Raji (cell line): ENCODE data around the gene RAB33A.

Source experiments
- POLR2A ChIP-seq: IDR thresholded peaks from 2 replicates; pipeline ENCODE4 v1.6.1; 2011; ENCODE audit warnings: low read depth, low read length, control low read depth; ENCODE audit not compliant: insufficient read depth

Gene RAB33A

DNA sequence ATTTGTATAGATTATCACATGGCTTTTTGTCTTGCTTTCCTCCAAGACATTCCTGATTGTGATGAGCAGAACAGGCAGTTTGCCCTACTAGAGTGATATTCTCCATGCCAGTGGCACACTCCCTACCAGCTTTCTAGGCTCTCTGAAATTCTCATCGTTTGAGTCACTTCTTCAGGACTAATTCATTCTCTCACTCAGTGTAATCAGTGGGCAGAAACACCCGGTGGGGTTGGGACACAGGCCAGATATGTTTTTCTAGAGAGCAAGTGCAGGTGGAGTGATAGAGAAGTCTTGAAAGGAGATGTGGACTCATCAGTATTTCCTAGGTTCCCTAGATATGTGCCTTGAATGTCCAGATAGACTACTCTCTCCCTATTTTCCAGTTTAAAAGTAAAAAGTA, 13.1 kb downstream of the RAB33A start:
- no peak for TF ChIP-seq POLR2A

DNA sequence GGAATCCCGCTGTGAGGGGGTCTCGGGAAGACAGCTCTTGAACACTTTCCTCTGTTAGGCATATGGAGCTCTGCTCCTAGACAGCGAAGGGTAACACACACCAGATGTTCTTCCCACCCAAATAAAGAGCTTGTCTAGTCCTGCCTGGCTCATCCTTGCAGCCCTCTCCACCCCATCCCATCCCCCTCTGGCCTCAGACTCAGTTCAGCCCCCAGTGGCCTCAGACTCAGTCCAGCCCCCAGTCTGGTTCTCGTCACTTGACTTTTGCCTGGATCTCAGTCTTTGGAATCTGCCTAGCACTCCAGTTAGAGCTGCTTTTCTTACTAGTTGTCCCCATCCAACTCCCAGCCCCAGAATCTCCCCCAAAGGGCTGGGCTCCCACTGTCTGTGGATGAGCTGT, 14.9 kb downstream of the RAB33A start:
- no peak for TF ChIP-seq POLR2A

DNA sequence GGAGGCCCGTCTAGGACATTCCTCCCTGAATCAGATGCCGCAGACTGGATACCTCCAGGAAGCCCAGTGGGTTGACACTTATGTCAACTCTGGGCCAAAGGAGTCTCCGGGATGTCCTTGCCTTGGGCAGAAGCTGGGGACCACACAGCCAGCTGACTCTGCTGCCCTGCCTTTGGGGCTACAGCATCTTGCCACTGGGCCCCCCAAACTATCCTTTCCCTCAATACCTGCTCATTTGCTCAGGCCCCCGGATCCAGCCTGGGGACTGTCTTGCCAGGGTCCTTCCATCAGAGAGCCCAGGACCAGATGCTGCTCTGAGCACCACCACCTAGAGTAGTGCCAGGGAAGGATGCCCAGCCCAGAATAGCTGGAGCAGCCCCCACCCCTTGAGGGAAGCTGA, 19.0 kb downstream of the RAB33A start:
- TF ChIP-seq POLR2A, result no peak

DNA sequence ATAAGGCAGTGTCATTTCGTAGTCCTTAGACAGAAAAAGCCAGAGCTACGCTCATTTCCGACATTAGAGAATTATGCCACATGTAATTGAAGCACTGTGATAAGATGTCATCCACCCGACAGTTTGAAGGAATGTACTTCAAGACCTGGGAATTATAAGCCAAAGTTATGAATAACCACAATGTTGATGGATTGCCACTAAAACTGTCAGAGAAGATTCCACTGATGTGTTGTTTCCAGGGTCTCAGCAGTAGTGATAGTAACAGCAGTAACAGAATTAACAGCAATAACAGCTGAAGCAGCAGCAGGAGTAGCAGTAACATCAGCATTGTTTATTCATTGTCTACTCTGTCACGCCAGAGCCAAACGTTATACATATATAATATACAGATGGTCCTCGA, 24.7 kb downstream of the RAB33A start:
- TF ChIP-seq POLR2A, result no peak

DNA sequence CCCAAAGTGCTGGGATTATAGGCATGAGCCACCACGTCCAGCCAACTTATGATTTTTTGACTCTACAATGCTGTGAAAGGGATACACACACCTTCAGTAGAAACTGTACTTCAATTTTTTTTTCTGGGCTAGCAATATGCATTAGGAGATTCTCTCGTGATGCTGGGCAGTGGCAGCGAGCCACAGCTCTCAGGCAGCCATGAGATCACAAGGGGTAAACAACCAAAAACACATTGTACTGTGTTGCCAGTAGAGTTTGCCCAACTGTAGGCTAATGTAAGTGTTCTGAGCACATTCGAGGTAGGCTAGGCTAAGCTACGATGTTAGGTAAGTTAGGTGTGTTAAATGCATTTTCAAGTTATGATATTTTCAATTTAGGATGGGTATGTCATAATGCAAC, 25.7 kb downstream of the RAB33A start:
- no peak for TF ChIP-seq POLR2A

DNA sequence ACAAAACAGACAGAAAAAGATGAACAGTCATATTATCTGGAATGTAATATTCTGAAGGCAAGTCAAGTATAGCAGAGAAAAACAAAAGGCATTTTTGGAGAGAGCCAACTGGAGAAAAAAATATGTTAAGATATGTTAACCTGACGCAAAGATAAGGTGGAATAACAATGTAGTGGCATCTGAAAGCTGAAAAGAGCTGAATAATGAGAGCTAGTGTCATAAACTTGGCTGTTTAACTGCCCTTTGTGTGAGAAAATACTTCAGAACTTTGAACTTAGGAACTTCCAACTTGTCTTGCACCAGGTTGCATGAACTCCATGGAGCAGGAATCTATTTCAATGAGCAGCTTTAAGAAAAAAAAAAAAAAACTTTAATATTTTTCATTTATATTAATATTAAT, 32.9 kb downstream of the RAB33A start:
- no peak for TF ChIP-seq POLR2A

DNA sequence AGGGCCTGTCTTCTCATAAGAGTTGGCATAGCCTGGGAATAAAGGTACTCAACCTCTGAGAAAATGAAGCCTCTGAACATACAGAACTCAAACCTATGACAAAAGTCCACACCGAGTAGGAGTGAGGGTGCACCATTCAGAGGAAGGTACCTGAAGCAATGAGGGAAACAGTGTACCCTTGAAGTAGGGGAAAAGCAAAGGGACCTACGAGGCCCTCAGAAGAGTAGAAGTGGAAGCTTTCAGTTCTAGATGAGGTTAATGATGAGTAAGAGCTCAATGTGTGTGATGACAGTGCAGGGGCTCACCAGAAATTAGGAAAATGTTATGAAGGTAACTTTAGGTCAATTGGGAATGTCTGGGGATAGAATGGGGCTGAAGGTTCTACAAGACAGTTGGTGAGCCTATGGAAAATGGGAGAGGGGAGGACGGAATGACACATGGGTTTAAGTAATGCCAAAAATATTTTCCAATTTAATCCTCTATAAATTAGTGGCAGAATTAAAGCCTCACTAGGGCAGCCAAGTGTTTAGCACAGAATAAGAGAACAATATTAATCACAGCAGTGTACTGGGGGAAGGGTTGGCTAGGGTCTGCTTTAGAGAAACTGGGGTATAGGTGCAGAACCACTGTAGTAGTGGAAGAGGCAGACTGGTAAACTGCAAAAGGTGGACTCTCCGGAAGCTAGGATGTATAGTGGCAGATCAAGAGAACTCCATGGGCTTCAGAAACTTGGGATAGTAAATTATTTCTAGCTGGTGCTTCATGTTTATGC, 39.8 kb downstream of the RAB33A start:
- TF ChIP-seq POLR2A, result no peak

DNA sequence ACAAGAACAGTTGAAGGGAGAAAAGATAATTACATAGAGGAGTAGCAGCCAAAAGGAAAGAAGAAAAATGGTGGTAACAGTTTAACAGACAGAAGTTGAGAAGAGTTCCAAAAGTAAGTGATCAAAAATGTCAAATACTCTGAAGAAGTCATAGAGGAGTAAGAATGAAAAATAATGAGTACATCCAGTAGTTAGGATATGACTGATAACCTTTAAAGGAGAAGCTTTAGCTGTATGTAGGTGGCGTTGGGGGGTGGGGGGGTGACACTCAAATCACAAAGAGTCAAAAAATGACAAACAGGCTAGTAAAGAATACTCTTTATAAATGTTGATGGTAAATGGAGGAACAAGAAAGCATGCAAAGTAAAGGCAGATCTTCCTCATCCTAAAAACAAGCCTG, 40.6 kb downstream of the RAB33A start:
- no peak for TF ChIP-seq POLR2A

DNA sequence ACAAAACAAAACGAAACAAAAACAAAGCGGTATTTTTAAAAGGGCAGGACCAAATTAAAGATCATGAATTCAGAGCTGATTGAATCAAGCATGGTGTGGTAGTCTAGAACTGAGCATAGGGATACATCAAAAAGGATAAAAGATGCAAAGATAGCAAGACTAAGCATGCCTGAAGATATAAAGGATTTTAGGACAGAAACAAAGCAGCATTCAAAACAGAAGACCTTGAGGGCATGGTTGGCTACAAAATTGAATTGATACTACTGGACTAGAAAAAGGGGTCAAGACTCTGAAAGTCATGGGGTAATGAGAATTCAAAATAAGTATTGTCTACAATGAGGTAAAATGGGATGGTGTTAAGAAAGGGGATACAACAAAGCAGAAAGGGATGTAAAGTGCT, 41.6 kb downstream of the RAB33A start:
- no peak for TF ChIP-seq POLR2A

DNA sequence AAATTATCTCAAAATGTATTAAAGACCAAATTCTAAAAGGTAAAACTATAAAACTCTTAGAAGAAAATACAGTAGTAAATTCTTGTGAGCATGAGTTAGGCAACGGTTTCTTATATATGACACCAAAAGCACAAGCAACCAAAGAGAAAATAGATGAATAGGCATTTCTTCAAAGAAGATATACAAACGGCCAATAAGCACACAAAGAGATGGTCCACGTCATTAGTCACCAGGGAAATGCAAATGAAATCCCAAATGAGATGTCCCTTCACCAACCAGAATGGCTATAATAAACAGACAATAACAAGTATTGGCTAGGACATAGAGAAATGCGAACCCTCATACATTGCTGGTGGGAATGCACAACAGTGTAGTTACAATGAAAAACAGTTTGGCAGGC, 44.6 kb downstream of the RAB33A start:
- no peak for TF ChIP-seq POLR2A

DNA sequence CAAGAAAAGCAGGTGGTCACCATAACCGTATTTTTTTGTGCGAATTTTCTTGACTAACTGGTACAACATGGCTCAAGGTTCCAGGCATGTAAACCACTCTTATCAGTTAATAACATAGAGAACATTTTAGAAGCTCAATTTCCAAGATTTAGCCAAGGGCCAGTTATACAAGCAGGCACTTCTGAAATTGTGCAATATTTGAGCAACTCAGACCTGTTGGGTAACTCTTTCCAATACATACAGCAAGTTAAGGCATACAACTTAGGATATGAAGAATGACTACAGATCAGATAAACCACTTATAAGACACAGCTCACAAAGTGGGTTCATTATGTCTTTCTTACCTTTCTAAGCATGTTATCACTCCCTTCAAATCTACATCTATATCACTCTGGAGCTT, 53.0 kb downstream of the RAB33A start:
- no peak for TF ChIP-seq POLR2A

DNA sequence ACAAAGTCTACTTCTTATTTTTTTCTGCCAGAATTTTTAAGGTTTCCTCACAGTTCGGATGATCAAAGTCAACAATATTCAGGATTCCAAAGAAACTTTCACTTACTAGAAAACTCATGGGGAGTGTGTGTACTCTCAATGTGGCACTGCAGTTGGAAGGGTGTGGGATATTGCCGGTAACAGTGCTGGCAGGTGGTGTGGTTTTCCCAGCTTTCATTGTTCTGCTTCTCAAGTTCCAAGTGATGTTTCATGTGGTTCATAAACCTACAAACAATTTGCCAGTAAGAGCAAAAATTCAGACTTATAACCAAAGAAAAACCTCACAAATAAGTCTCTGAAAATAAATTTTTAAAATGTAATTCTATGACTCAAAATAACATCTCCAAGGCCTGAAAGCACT, 57.1 kb downstream of the RAB33A start:
- no peak for TF ChIP-seq POLR2A
